H1 (cell line): ENCODE results near the gene CCL1. TPM values are rescaled to one million over a fixed set of nuclear protein-coding genes. Genes with fewer than 3 reads are reported as not detected.

Experiments used
- CTCF ChIA-PET: fragments of 300-600 bp; sonication (Branson Sonifier 250); formaldehyde crosslinking; loops from one replicate; lab custom pipeline; 2021; ENCODE audit not compliant: partially characterized antibody; lab: Charles Lee
- POLR2A ChIA-PET: fragments of 300-600 bp; sonication (Branson Sonifier 250); formaldehyde crosslinking; loops from one replicate; lab custom pipeline; 2021; ENCODE audit warnings: inconsistent platforms; ENCODE audit not compliant: partially characterized antibody; lab: Charles Lee
- DNase-seq, 2 experiments: peaks; one replicate each; pipeline versions ENCODE4 v3.0.0 to v3.0.0-alpha.2; 2010 to 2022; ENCODE audit warnings: low spot score in 2 of 2, low read depth in 1 of 2, mixed read lengths in 1 of 2
- FAIRE-seq: peaks from 2 replicates; lab custom pipeline; 2011; peaks lifted over from hg19 to GRCh38; lab: Jason Lieb, UNC
- H2AFZ ChIP-seq: 2 replicates; pipeline ENCODE4 v1.8.1; 2012; ENCODE audit warnings: low read length, inconsistent platforms
- H2AK5ac ChIP-seq: 2 replicates; pipeline ENCODE4 v1.6.1; 2013; ENCODE audit warnings: low read depth, low read length
- H2BK120ac ChIP-seq: replicated peaks from 2 replicates; pipeline ENCODE3; 2013; ENCODE audit warnings: low read depth, low read length, inconsistent platforms
- H2BK12ac ChIP-seq: 2 replicates; pipeline ENCODE4 v1.6.1; 2013; ENCODE audit warnings: low read depth, low read length
- H2BK15ac ChIP-seq: 2 replicates; pipeline ENCODE4 v1.6.1; 2013; ENCODE audit warnings: low read length
- H2BK20ac ChIP-seq: 2 replicates; pipeline ENCODE4 v1.6.1; 2013; ENCODE audit warnings: low read length
- H2BK5ac ChIP-seq: 2 replicates; pipeline ENCODE4 v1.6.1; 2013; ENCODE audit warnings: low read depth, low read length
- H3K14ac ChIP-seq: 2 replicates; pipeline ENCODE4 v1.6.1; 2013; ENCODE audit warnings: inconsistent platforms; ENCODE audit not compliant: insufficient read length
- H3K18ac ChIP-seq: 2 replicates; pipeline ENCODE4 v1.6.1; 2013; ENCODE audit warnings: low read length; ENCODE audit errors: extremely low read depth
- H3K23ac ChIP-seq: 2 replicates; pipeline ENCODE4 v1.6.1; 2013; ENCODE audit warnings: inconsistent platforms; ENCODE audit not compliant: insufficient read length
- H3K23me2 ChIP-seq: 2 replicates; pipeline ENCODE4 v1.6.1; 2013; ENCODE audit warnings: low read depth, low read length
- H3K27ac ChIP-seq: 2 replicates; pipeline ENCODE4 v1.6.1; 2011; ENCODE audit warnings: low read depth, low read length, inconsistent platforms
- H3K27me3 ChIP-seq, 4 experiments: replicated peaks in 1 of 4; 1 replicate in 1 of 4; 2 replicates in 3 of 4; pipeline versions ENCODE4 v1.6.1 to v1.8.1; 2011 to 2013; ENCODE audit warnings: low read length in 3 of 4, mild to moderate bottlenecking in 3 of 4, inconsistent platforms in 2 of 4, mixed read lengths in 2 of 4, moderate library complexity in 1 of 4; ENCODE audit not compliant: control insufficient read depth in 3 of 4, insufficient read depth in 3 of 4; ENCODE audit errors: extremely low read depth in 1 of 4
- H3K36me3 ChIP-seq, 4 experiments: 2 replicates each; pipeline versions ENCODE4 v1.6.1 to v1.8.1; 2011 to 2013; ENCODE audit warnings: mild to moderate bottlenecking in 4 of 4, low read length in 3 of 4, moderate library complexity in 2 of 4, control low read depth in 1 of 4, inconsistent platforms in 1 of 4; ENCODE audit not compliant: insufficient read depth in 4 of 4, control insufficient read depth in 2 of 4
- H3K4ac ChIP-seq: replicated peaks from 2 replicates; pipeline ENCODE3; 2013; ENCODE audit warnings: low read length, low read depth, mixed read lengths, inconsistent platforms; ENCODE audit not compliant: insufficient read length
- H3K4me1 ChIP-seq, 4 experiments: replicated peaks in 1 of 4; 1 replicate in 1 of 4; 2 replicates in 3 of 4; pipeline versions ENCODE4 v1.6.1 to v1.8.1; 2011 to 2013; ENCODE audit warnings: low read length in 3 of 4, inconsistent platforms in 2 of 4, mixed read lengths in 1 of 4; ENCODE audit not compliant: insufficient read depth in 4 of 4, control insufficient read depth in 3 of 4
- H3K4me2 ChIP-seq, 2 experiments: 2 replicates each; pipeline versions ENCODE4 v1.6.1 to v1.8.1; 2011 to 2013; ENCODE audit warnings: low read depth in 2 of 2, low read length in 2 of 2, control low read depth in 1 of 2, inconsistent platforms in 1 of 2, mild to moderate bottlenecking in 1 of 2; ENCODE audit not compliant: insufficient read depth in 1 of 2
- H3K4me3 ChIP-seq, 4 experiments: fragments of 200-600, 300-600 bp in 1 of 4; sonication (generic), shearing (Covaris generic), sonication (Bioruptor Twin) in 1 of 4; 2 replicates each; pipeline versions ENCODE4 v1.5.1 to v1.8.1; 2011 to 2016; ENCODE audit warnings: low read length in 4 of 4, low read depth in 3 of 4, control low read depth in 2 of 4, inconsistent platforms in 2 of 4, mild to moderate bottlenecking in 2 of 4, mixed read lengths in 1 of 4, moderate library complexity in 1 of 4; ENCODE audit not compliant: insufficient read depth in 2 of 4; ENCODE audit errors: extremely low read depth in 1 of 4
- H3K56ac ChIP-seq: replicated peaks from 2 replicates; pipeline ENCODE3; 2013; ENCODE audit warnings: low read depth, mild to moderate bottlenecking, mixed read lengths, low read length, inconsistent platforms; ENCODE audit not compliant: insufficient read length
- H3K79me1 ChIP-seq: 2 replicates; pipeline ENCODE4 v1.6.1; 2013; ENCODE audit warnings: low read depth, low read length, control low read depth
- H3K79me2 ChIP-seq, 2 experiments: 2 replicates each; pipeline versions ENCODE4 v1.6.1 to v1.8.1; 2012 to 2013; ENCODE audit warnings: low read length in 2 of 2, mild to moderate bottlenecking in 2 of 2, inconsistent platforms in 1 of 2; ENCODE audit not compliant: insufficient read depth in 2 of 2, control insufficient read depth in 1 of 2
- H3K9ac ChIP-seq, 4 experiments: replicated peaks in 1 of 4; 1 replicate in 1 of 4; 2 replicates in 3 of 4; pipeline versions ENCODE4 v1.6.1 to v1.8.1; 2011 to 2013; ENCODE audit warnings: low read depth in 3 of 4, low read length in 3 of 4, control low read depth in 2 of 4, mild to moderate bottlenecking in 2 of 4, moderate library complexity in 2 of 4, inconsistent platforms in 1 of 4; ENCODE audit errors: extremely low read depth in 1 of 4
- H3K9me3 ChIP-seq, 2 experiments: 2 replicates each; pipeline versions ENCODE4 v1.6.1 to v1.8.1; 2012 to 2013; ENCODE audit warnings: mild to moderate bottlenecking in 2 of 2, moderate library complexity in 2 of 2, control low read depth in 1 of 2, inconsistent platforms in 1 of 2, low read depth in 1 of 2, low read length in 1 of 2, mixed read lengths in 1 of 2; ENCODE audit not compliant: insufficient read depth in 2 of 2
- H4K20me1 ChIP-seq, 2 experiments: replicated peaks in 1 of 2; 2 replicates each; pipeline versions ENCODE3 to v1.8.1; 2011 to 2013; ENCODE audit warnings: inconsistent platforms in 2 of 2, low read length in 2 of 2, mild to moderate bottlenecking in 1 of 2; ENCODE audit not compliant: insufficient read depth in 2 of 2, control insufficient read depth in 1 of 2
- H4K5ac ChIP-seq: 2 replicates; pipeline ENCODE4 v1.6.1; 2013; ENCODE audit warnings: low read length, low read depth, mixed read lengths, inconsistent platforms; ENCODE audit not compliant: insufficient read length
- H4K8ac ChIP-seq: 2 replicates; pipeline ENCODE4 v1.8.0; 2013; ENCODE audit warnings: mild to moderate bottlenecking, moderate library complexity, low read length, inconsistent platforms; ENCODE audit not compliant: insufficient read depth; ENCODE audit errors: extremely low read depth
- H4K91ac ChIP-seq: replicated peaks from 2 replicates; pipeline ENCODE3; 2013; ENCODE audit warnings: low read length, mixed read lengths, inconsistent platforms; ENCODE audit not compliant: insufficient read length
- ATF3 ChIP-seq: IDR thresholded peaks from 2 replicates; pipeline ENCODE4 v1.6.1; 2011; ENCODE audit warnings: low read depth, mild to moderate bottlenecking, low read length; ENCODE audit not compliant: insufficient read depth
- CTCF ChIP-seq, 3 experiments: IDR thresholded peaks; 1 replicate in 2 of 3; 2 replicates in 1 of 3; pipeline versions ENCODE4 v1.5.1 to v1.6.1; 2011; ENCODE audit warnings: low read length in 3 of 3, mild to moderate bottlenecking in 3 of 3, inconsistent platforms in 2 of 3, low read depth in 1 of 3, moderate library complexity in 1 of 3; ENCODE audit not compliant: insufficient read depth in 1 of 3; ENCODE audit errors: control extremely low read depth in 1 of 3
- JUN ChIP-seq: IDR thresholded peaks from 2 replicates; pipeline ENCODE4 v1.6.1; 2011; ENCODE audit warnings: low read depth, mild to moderate bottlenecking, improper control_type of control experiment, low read length
- NRF1 ChIP-seq: IDR thresholded peaks from 2 replicates; pipeline ENCODE4 v1.6.1; 2011; ENCODE audit warnings: mild to moderate bottlenecking, low read depth, low read length, improper control_type of control experiment
- POLR2A ChIP-seq, 2 experiments: IDR thresholded peaks; 1 replicate in 1 of 2; 2 replicates in 1 of 2; pipeline ENCODE4 v1.6.1; 2011; ENCODE audit warnings: low read depth in 2 of 2, low read length in 2 of 2, mild to moderate bottlenecking in 2 of 2; ENCODE audit errors: control extremely low read depth in 1 of 2
- SIN3A ChIP-seq, 2 experiments: IDR thresholded peaks in 1 of 2; conservative IDR thresholded peaks in 1 of 2; 2 replicates each; pipeline ENCODE4 v1.6.1; 2011 to 2012; ENCODE audit warnings: low read length in 2 of 2, improper control_type of control experiment in 1 of 2, low read depth in 1 of 2, mild to moderate bottlenecking in 1 of 2
- TAF7 ChIP-seq: optimal IDR thresholded peaks from 2 replicates; pipeline ENCODE3; 2011; ENCODE audit warnings: low read depth, mild to moderate bottlenecking, inconsistent platforms, low read length, moderate library complexity, borderline replicate concordance
- TEAD4 ChIP-seq: IDR thresholded peaks from 2 replicates; pipeline ENCODE4 v1.6.1; 2012; ENCODE audit warnings: low read depth, low read length, inconsistent platforms, mixed read lengths
- YY1 ChIP-seq: IDR thresholded peaks from 2 replicates; pipeline ENCODE4 v1.6.1; 2011; ENCODE audit warnings: low read depth, mild to moderate bottlenecking, low read length
- WGBS, 2 experiments: shearing (Covaris generic) in 1 of 2; methylation state at CpG; one replicate each; pipeline versions ENCODE4 v1.1.6 to v1.1.7; 2013 to 2015; ENCODE audit warnings: low lambda C conversion rate in 2 of 2, mixed read lengths in 2 of 2, inconsistent platforms in 1 of 2, low coverage in 1 of 2, missing lambda C conversion rate in 1 of 2; ENCODE audit not compliant: insufficient replicate concordance in 2 of 2, insufficient coverage in 1 of 2, insufficient read length in 1 of 2; ENCODE audit errors: extremely low coverage in 1 of 2, missing lambda C conversion rate in 1 of 2; 5-methylcytosine and 5-hydroxymethylcytosine counted together
- polyA plus RNA-seq, 7 experiments: library from polyadenylated mRNA; depleted of rRNA in 3 of 7; stranded (reverse) in 5 of 7; unstranded in 2 of 7; fragments of >200 nt in 5 of 7; fragments of 200-250 nt in 2 of 7; gene quantifications; 1 replicate in 5 of 7; 2 replicates in 1 of 7; 4 replicates in 1 of 7; pipeline versions ENCODE4 v1.2.1 to v1.2.3, GENCODE V29; 2011 to 2013; ENCODE audit warnings: missing spikeins in 2 of 7, mixed read lengths in 2 of 7
- total RNA-seq: library from RNA; stranded (reverse); fragmentation: NEBNext Ultra II Directional; extraction: Animal tissue kit (Norgen Biotek cat#: 25700); gene quantifications from 2 replicates; pipeline ENCODE4 v1.2.1, GENCODE V29; 2021

CCL1 gene
- total and polyA plus RNA-seq, 2 of the 8 experiments (the other 6 are each of a cell fraction or from before 2014, with no cell fraction given): not detected

GRCh38 chr17:34361478-34362061, 1.5 kb downstream of the CCL1 start:
- H2BK20ac ChIP-seq: no peak overlapping the region
- no peak overlapping the region for H2BK15ac ChIP-seq
- H3K4me1 ChIP-seq: no peaks in the 10 kb centered on the region
- H4K8ac ChIP-seq: no peak overlapping the region
- no peak overlapping the region for H3K4me3 ChIP-seq
- H4K5ac ChIP-seq: no peak overlapping the region
- no peak overlapping the region for H3K9ac ChIP-seq
- no peak overlapping the region for H2BK12ac ChIP-seq
- H3K9me3 ChIP-seq: no peaks in the 10 kb centered on the region
- no peak overlapping the region for H3K27ac ChIP-seq
- CTCF ChIA-PET: interaction anchor here (0.6 to 15.7 kb wide), 90 partner anchors 8 to 1166 kb away, joined by 3 to 442 read pairs (median 6); partner anchors contain the start of genes CCL11, CCL2, CCL7 and CCL8
- no peak overlapping the region for H2BK5ac ChIP-seq
- WGBS, 2 experiments: 40% methylated on average over 8 of the region's 8 CpGs; no CpG with 5 or more reads in 1 of the 2 experiments
- peak; percentile 85 to 95 for DNase-seq
- H3K79me2 ChIP-seq: no peaks in the 10 kb centered on the region
- no peak overlapping the region for H3K56ac ChIP-seq
- no peaks in the 10 kb centered on the region for H4K20me1 ChIP-seq
- H3K14ac ChIP-seq: no peak overlapping the region
- H3K4ac ChIP-seq: no peak overlapping the region
- no peak overlapping the region for H3K18ac ChIP-seq
- H2AFZ ChIP-seq: 0 out of 2 replicates have a peak overlapping the region, but pooled peaks have one; percentile 26
- no peak overlapping the region for H2BK120ac ChIP-seq
- no peak overlapping the region for H2AK5ac ChIP-seq
- no peaks in the 10 kb centered on the region for H3K36me3 ChIP-seq
- H3K4me2 ChIP-seq: no peak overlapping the region
- POLR2A ChIA-PET: interaction anchor here (1.6 kb wide), 1 partner anchor 161 kb away, joined by 5 read pairs; no protein-coding TSS in a partner anchor
- no peak overlapping the region for H3K23ac ChIP-seq
- H3K27me3 ChIP-seq: no peaks in the 10 kb centered on the region
- FAIRE-seq: peak; percentile 95
- no peaks in the 10 kb centered on the region; the same call in 1 of the 2 replicates for H3K23me2 ChIP-seq
- H4K91ac ChIP-seq: no peak overlapping the region
- H3K79me1 ChIP-seq: no peaks in the 10 kb centered on the region
- TF ChIP-seq ATF3 (peak; percentile 45; the same call in 1 of the 2 replicates), JUN (no peak), YY1 (peak; percentile 38; the same call in 1 of the 2 replicates), TEAD4 (0 out of 2 replicates have a peak, but pooled peaks have one; percentile 20), NRF1 (no peak), TAF7 (peak; percentile 75), CTCF (IDR thresholded peaks at IDR 0.05; ENCODE audit: control extremely low read depth in 1 of 3, insufficient read depth in 1 of 3, low read depth in 1 of 3, low read length in 3 of 3) (peak; percentile 97 to 100 (median 100)), SIN3A (conservative IDR thresholded peaks at IDR 0.05 in 1 of 2, IDR thresholded peaks at IDR 0.05 in 1 of 2; ENCODE audit: low read depth in 1 of 2, low read length in 2 of 2) (no peak), POLR2A (IDR thresholded peaks at IDR 0.05; ENCODE audit: control extremely low read depth in 1 of 2, low read depth in 2 of 2, low read length in 2 of 2) (no peak)
